ENCODE measurements around the gene MTCH1. TPM values are rescaled to one million over a fixed set of nuclear protein-coding genes. Genes with fewer than 3 reads are reported as not detected.
A peak's percentile ranks its signal among the peaks of the same experiment; 100 is the strongest.

The MTCH1 gene
- total RNA-seq, 1 experiment from 2014 or later: 189 TPM

- no peak for DNase-seq (ENCODE audit: low spot score)
These were observed 14.8 kb downstream of the MTCH1 start for GRCh38 chr6:36970892-36971842.

GRCh38 chr6:36969988-36970891 is 15.8 kb downstream of the MTCH1 start:
- no peak for DNase-seq (ENCODE audit: low spot score)

GRCh38 chr6:36969240-36969691 is 16.7 kb downstream of the MTCH1 start:
- DNase-seq (ENCODE audit: low spot score): no peak

- DNase-seq (ENCODE audit: low spot score): no peak
These were observed 17.6 kb downstream of the MTCH1 start for GRCh38 chr6:36968266-36968977.

GRCh38 chr6:36967757-36968156 is 18.2 kb downstream of the MTCH1 start:
- DNase-seq (ENCODE audit: low spot score): no peak

GRCh38 chr6:36967301-36967700 is 18.7 kb downstream of the MTCH1 start:
- DNase-seq (ENCODE audit: low spot score): no peak

GRCh38 chr6:36964908-36965307 is 21.1 kb downstream of the MTCH1 start:
- no peak for DNase-seq (ENCODE audit: low spot score)

- DNase-seq (ENCODE audit: low spot score): no peak
These were observed 21.6 kb downstream of the MTCH1 start for GRCh38 chr6:36964349-36964748.

GRCh38 chr6:36963451-36964290 is 22.3 kb downstream of the MTCH1 start:
- DNase-seq (ENCODE audit: low spot score): no peak

GRCh38 chr6:36962874-36963273 is 23.1 kb downstream of the MTCH1 start:
- DNase-seq (ENCODE audit: low spot score): no peak

- no peak for DNase-seq (ENCODE audit: low spot score)
These were observed 24.3 kb downstream of the MTCH1 start for GRCh38 chr6:36961441-36962435.

- no peak for DNase-seq (ENCODE audit: low spot score)
These were observed 26.3 kb downstream of the MTCH1 start for GRCh38 chr6:36959555-36960250.

GRCh38 chr6:36958775-36959554 is 27.0 kb downstream of the MTCH1 start:
- DNase-seq (ENCODE audit: low spot score): no peak

GRCh38 chr6:36957773-36958271 is 28.2 kb downstream of the MTCH1 start:
- no peak for DNase-seq (ENCODE audit: low spot score)

GRCh38 chr6:36956446-36956820 is 29.6 kb downstream of the MTCH1 start:
- no peak for DNase-seq (ENCODE audit: low spot score)

- peak; percentile 57 for DNase-seq (ENCODE audit: low spot score)
These were observed 30.1 kb downstream of the MTCH1 start for GRCh38 chr6:36955671-36956445.

GRCh38 chr6:36955136-36955535 is 30.9 kb downstream of the MTCH1 start:
- DNase-seq (ENCODE audit: low spot score): no peak
